Measurements from ENCODE around the gene VSTM2A.
"Not testable (repeated sequence)": the region's sequence is repeated elsewhere in the genome, so short reads cannot be mapped to it uniquely, and the experiment has no call there.

VSTM2A gene, protein sequence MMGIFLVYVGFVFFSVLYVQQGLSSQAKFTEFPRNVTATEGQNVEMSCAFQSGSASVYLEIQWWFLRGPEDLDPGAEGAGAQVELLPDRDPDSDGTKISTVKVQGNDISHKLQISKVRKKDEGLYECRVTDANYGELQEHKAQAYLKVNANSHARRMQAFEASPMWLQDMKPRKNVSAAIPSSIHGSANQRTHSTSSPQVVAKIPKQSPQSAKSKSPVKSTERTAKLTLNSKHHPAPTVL

DNA sequence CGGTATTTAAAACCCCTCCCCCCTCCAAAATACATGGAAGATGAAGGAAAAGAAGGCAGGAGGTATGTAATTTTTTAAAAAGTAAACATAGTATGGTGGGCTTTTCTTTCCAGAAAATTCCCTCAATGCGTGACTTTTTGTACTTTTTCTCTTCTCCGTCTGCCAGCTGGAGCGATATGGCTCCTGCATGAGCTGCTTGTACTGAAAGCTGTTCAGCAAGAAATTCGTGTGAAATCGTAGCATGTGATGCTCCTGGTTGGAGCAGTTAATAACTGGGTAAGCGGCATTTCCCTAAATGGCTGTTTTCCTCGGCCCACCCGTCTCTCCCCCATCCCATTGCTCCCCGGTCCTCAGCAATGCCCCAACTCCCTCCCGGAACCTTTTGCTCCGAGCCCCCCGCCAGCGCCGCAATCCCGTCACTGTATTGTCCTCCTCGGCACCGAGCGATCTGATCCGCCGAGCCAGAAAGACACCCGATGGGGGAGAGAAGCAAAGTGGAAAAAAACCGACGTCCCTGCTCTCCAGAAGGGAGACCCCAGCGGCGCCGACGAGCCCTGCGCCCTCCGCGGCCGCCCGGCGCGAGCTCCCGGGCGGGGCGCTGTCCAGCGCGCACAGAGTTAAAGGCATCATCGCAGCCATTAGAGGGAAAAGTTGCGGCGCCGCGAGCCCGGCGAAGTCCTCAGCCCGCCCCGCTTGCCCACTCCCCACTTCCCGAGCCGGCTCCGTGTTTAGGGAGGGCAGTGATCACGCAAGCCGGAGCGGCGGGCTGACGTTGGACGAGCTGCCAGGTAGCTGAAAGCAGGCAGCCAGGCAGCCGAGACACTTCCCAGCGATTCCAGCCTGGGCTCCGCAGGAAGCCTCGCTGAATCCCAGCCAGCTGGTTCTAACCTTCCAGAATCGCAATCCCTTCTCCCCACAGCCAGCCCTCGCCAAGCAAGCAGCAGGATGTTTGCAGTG is at the start of gene VSTM2A:
VSTM2A (plus strand) TSS at position 707 of the 957 bp plus-strand sequence. CDS start 356 bp downstream, outside the sequence.
- TF ChIP-seq, protein P1, sequence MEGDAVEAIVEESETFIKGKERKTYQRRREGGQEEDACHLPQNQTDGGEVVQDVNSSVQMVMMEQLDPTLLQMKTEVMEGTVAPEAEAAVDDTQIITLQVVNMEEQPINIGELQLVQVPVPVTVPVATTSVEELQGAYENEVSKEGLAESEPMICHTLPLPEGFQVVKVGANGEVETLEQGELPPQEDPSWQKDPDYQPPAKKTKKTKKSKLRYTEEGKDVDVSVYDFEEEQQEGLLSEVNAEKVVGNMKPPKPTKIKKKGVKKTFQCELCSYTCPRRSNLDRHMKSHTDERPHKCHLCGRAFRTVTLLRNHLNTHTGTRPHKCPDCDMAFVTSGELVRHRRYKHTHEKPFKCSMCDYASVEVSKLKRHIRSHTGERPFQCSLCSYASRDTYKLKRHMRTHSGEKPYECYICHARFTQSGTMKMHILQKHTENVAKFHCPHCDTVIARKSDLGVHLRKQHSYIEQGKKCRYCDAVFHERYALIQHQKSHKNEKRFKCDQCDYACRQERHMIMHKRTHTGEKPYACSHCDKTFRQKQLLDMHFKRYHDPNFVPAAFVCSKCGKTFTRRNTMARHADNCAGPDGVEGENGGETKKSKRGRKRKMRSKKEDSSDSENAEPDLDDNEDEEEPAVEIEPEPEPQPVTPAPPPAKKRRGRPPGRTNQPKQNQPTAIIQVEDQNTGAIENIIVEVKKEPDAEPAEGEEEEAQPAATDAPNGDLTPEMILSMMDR (IDR thresholded peaks at IDR 0.05; ENCODE audit: low read depth, low read length) = no peak
- no peak within 1 kb of the TSS for H3K4me3 ChIP-seq (ENCODE audit: low read depth, low read length)

DNA sequence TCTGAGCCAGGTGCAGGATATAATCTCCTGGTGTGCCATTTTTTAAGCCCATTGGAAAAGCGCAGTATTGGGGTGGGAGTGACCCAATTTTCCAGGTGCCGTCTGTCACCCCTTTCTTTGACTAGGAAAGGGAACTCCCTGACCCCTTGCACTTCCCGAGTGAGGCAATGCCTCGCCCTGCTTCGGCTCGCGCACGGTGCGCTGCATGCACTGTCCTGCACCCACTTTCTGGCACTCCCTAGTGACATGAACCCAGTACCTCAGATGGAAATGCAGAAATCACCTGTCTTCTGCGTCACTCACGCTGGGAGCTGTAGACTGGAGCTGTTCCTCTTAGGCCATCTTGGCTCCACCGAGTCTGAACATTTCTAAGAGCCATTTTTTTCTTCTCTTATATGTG is 37.6 kb upstream of the VSTM2A start:
- H3K4me3 ChIP-seq (ENCODE audit: low read depth, low read length) = not testable (repeated sequence)

DNA sequence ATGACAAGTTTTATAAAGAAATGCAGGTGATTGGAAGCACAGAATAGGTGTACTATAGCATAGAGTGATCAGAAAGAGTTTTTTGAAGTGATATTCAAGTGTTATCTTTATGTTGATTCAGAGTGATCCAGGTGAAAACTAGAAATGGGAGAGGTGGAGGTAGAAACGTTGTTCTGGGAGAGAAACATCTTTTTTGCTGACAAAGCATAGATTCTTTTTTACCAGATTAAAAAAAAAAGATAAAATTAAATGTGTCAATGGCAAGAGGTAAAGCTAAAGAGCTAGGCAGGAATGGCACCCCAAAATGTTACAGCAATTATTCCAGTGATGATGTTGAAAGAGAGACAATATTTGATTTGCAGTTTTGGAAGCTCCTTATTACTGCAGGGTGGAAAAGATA is 12.6 kb upstream of the VSTM2A start:
- no peak overlapping the region for H3K4me3 ChIP-seq (ENCODE audit: low read depth, low read length)
- TF ChIP-seq, protein P1 (IDR thresholded peaks at IDR 0.05; ENCODE audit: low read depth, low read length) = no peak

DNA sequence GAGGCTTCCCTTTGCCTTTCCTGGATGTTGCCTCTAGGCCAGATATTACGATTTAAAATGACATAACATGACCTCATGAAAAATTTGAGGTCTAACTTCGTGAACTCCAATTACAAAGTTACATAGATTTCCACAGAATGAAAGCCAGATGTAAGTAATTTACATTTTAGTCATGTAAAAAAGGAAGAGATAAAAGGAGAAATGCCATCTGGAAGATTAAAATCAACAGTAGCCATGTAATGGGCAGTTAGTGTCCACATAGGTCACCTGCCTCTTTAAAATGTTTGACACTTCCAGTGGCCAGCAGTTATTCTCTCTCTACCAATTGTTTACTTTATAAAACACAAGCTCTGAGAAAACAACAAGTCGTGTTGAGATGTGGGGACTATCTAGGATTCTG is 4.1 kb upstream of the VSTM2A start:
- TF ChIP-seq, protein P1 (IDR thresholded peaks at IDR 0.05; ENCODE audit: low read depth, low read length) = no peak
- H3K4me3 ChIP-seq (ENCODE audit: low read depth, low read length) = no peak overlapping the region

DNA sequence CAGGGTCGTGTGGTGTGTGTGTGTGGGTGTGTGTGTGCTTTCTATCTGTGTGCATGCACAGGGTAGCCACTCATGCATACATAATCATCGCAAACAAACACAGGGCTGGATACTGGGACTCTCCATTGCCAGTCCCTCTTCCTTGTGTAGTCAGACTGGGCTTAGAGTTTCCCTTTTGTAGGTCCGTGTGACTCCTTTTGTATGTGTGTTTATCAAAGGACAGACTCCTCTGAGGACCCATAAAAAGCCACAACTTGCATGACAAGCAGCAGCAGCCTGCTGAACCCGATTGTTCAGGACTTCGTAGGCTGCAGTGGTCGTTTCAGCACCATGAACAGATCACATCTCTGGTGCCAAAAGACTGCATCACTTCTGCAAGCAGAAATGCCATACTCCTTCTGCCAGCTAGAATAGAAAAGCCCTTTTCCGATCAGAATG is 895 bp downstream of the VSTM2A start:
- TF ChIP-seq, protein P1 (IDR thresholded peaks at IDR 0.05; ENCODE audit: low read depth, low read length) = no peak
- no peak overlapping the region for H3K4me3 ChIP-seq (ENCODE audit: low read depth, low read length)

DNA sequence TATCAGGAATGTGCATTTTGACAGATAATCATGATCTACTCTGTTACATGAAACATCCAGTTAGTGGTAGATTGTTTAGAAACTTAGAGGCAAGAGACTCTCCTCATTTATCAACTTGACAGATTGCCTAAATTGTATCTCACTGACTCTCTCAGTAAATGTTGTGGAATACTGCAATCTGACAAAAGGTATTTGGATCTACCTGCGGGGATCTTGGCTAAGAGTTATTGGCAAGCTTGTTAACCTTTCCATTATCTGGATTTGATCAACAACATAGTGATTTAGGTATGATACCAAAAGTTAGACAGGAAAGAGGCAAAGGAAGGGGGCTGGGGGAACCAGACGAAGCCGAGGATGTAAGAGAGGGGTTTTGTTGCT is 2.0 kb downstream of the VSTM2A start:
- TF ChIP-seq, protein P1 (IDR thresholded peaks at IDR 0.05; ENCODE audit: low read depth, low read length) = no peak
- H3K4me3 ChIP-seq (ENCODE audit: low read depth, low read length) = no peak overlapping the region

DNA sequence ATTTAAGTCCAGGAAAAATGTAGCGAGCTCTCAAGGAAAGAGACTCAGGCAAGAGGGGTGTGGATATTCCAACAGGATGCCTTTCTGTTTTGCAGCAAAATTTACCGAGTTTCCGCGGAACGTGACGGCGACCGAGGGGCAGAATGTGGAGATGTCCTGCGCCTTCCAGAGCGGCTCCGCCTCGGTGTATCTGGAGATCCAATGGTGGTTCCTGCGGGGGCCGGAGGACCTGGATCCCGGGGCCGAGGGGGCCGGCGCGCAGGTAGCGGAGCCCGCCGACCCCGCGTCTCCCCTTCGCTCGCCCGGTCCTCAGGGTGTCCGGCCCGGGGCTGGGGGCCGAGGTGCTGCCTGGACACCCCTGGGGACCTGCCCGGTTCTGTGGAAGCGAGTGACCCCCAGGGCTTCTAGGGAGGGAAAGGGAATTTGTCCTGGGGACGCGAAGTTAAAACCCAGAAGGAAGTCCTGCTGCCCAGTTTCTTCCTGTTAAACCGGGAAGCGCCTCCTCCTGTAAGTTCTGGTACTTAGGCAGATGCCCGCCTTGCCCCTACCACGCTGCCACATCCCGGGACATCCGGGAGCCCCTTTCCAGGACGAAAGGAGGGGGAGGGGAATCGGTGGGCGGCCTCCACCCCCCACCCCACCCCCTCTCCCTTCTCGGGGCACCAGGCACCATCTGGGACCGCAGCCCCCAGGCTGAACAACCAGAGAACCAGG is 2.5 kb downstream of the VSTM2A start:
- TF ChIP-seq, protein P1 (IDR thresholded peaks at IDR 0.05; ENCODE audit: low read depth, low read length) = no peak
- no peak overlapping the region for H3K4me3 ChIP-seq (ENCODE audit: low read depth, low read length)

Data from WI38 (cell line).